ENCODE data around the gene STAP2.

- TF ChIP-seq EZH2 (IDR thresholded peaks at IDR 0.05; ENCODE audit: borderline replicate concordance, low read length): no peak
- no peak for TF ChIP-seq CTCF (IDR thresholded peaks at IDR 0.05; ENCODE audit: low read length)
Measured at GRCh38 chr19:4295972-4296771, 42.5 kb downstream of the STAP2 start.
